ENCODE data around the gene SYNDIG1. TPM values are rescaled to one million over a fixed set of nuclear protein-coding genes. Genes with fewer than 3 reads are reported as not detected.

Gene SYNDIG1
- total and polyA plus RNA-seq, 9 of the 15 experiments (the other 6 are each of a cell fraction or from before 2014, with no cell fraction given), result not detected

- TF ChIP-seq TFE3 (CRISPR knock-in tag; IDR thresholded peaks at IDR 0.05) (no peak), SRSF7 (optimal IDR thresholded peaks at IDR 0.05; ENCODE audit: low read depth, low read length) (no peak), SIN3B (IDR thresholded peaks at IDR 0.05; ENCODE audit: low read depth) (no peak), MIER1 (IDR thresholded peaks at IDR 0.05; ENCODE audit: low read depth) (no peak), MTA3 (IDR thresholded peaks at IDR 0.05; ENCODE audit: borderline replicate concordance) (no peak), ZBTB34 (CRISPR knock-in tag; IDR thresholded peaks at IDR 0.05) (no peak), CC2D1A (IDR thresholded peaks at IDR 0.05) (no peak), RAD51 (IDR thresholded peaks at IDR 0.05; ENCODE audit: borderline replicate concordance, low read depth) (no peak)
- Histone ChIP-seq H3K9ac (ENCODE audit: insufficient read depth in 1 of 2, low read depth in 2 of 2, low read length in 2 of 2) (no peak overlapping the region), H2AFZ (ENCODE audit: low read depth, low read length) (no peak overlapping the region), H4K20me1 (replicated peaks; ENCODE audit: control insufficient read depth, insufficient read depth, low read length) (no peaks in the 10 kb centered on the region), H3K36me3 (ENCODE audit: control insufficient read depth, insufficient read depth, low read length) (no peaks in the 10 kb centered on the region), H3K9me1 (ENCODE audit: control insufficient read depth, insufficient read depth, low read length) (no peaks in the 10 kb centered on the region), H3K4me3 (no peak overlapping the region), H3K79me2 (ENCODE audit: control insufficient read depth, insufficient read depth, low read length) (no peaks in the 10 kb centered on the region), H3K27me3 (ENCODE audit: control insufficient read depth in 2 of 2, insufficient read depth in 2 of 2, low read length in 2 of 2) (no peaks in the 10 kb centered on the region), H3K4me2 (ENCODE audit: insufficient read depth, low read length) (no peak overlapping the region), H3K9me3 (replicated peaks; ENCODE audit: control insufficient read depth, insufficient read depth, low read depth, low read length) (no peaks in the 10 kb centered on the region), H3K27ac (ENCODE audit: extremely low read depth, low read depth, low read length) (no peak overlapping the region), H3K4me1 (replicated peaks in 1 of 2; ENCODE audit: control insufficient read depth in 2 of 2, insufficient read depth in 2 of 2, low read length in 2 of 2) (no peaks in the 10 kb centered on the region)
- BruUV-seq (replicated peaks), result no TSS peak
- ChIA-PET CTCF (ENCODE audit: low intra/inter-chr PET ratio) (no interaction called here), POLR2A (no interaction called here)
- no peak for ATAC-seq
- in situ Hi-C loops (cut with MboI), result no loop called here
- no peak for DNase-seq (ENCODE audit: extremely low read depth in 1 of 4, low spot score in 3 of 4)
- 0% methylated on average over 3 of the region's 5 CpGs for WGBS (ENCODE audit: insufficient coverage, low coverage, missing lambda C conversion rate)
- intact Hi-C loops (cut with micrococcal nuclease), result no loop called here
- FAIRE-seq, result no peak
These were observed 127.6 kb downstream of the SYNDIG1 start for GRCh38 chr20:24597051-24597450.
